ENCODE measurements around the gene FRS2. TPM values are rescaled to one million over a fixed set of nuclear protein-coding genes. Genes with fewer than 3 reads are reported as not detected.

Gene FRS2
- total and polyA plus RNA-seq, 9 of the 15 experiments (the other 6 are each of a cell fraction or from before 2014, with no cell fraction given) = 1.0 to 9.1 (median 6.0) TPM

DNA sequence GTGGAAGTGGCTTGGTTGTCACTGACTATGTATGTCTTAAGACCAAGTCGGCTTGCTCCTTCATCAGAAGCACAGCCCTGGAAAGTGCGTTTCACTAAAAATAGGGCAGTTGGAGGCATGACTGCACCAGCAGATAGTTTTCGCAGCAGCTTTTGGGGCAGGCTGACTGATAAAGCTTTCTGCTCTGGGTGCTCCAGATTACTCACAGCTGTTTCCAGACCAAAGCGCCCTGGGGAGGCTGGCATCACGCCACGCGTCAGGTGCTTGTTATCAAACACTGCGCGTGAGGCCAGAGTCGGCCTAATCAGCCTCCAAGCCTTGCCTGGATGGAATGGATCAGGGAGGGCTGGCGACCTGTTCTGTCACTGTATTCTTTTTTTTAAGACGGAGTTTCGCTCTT is 153.8 kb downstream of the FRS2 start (continued):
- TF ChIP-seq, protein P1, sequence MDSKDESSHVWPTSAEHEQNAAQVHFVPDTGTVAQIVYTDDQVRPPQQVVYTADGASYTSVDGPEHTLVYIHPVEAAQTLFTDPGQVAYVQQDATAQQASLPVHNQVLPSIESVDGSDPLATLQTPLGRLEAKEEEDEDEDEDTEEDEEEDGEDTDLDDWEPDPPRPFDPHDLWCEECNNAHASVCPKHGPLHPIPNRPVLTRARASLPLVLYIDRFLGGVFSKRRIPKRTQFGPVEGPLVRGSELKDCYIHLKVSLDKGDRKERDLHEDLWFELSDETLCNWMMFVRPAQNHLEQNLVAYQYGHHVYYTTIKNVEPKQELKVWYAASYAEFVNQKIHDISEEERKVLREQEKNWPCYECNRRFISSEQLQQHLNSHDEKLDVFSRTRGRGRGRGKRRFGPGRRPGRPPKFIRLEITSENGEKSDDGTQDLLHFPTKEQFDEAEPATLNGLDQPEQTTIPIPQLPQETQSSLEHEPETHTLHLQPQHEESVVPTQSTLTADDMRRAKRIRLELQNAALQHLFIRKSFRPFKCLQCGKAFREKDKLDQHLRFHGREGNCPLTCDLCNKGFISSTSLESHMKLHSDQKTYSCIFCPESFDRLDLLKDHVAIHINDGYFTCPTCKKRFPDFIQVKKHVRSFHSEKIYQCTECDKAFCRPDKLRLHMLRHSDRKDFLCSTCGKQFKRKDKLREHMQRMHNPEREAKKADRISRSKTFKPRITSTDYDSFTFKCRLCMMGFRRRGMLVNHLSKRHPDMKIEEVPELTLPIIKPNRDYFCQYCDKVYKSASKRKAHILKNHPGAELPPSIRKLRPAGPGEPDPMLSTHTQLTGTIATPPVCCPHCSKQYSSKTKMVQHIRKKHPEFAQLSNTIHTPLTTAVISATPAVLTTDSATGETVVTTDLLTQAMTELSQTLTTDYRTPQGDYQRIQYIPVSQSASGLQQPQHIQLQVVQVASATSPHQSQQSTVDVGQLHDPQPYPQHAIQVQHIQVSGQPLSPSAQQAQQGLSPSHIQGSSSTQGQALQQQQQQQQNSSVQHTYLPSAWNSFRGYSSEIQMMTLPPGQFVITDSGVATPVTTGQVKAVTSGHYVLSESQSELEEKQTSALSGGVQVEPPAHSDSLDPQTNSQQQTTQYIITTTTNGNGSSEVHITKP (IDR thresholded peaks at IDR 0.05; ENCODE audit: partially characterized antibody) = no peak
- TF ChIP-seq, protein P2, sequence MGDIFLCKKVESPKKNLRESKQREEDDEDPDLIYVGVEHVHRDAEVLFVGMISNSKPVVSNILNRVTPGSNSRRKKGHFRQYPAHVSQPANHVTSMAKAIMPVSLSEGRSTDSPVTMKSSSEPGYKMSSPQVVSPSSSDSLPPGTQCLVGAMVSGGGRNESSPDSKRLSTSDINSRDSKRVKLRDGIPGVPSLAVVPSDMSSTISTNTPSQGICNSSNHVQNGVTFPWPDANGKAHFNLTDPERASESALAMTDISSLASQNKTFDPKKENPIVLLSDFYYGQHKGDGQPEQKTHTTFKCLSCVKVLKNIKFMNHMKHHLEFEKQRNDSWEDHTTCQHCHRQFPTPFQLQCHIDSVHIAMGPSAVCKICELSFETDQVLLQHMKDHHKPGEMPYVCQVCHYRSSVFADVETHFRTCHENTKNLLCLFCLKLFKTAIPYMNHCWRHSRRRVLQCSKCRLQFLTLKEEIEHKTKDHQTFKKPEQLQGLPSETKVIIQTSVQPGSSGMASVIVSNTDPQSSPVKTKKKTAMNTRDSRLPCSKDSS (IDR thresholded peaks at IDR 0.05; ENCODE audit: low read depth, partially characterized antibody) = no peak
- TF ChIP-seq SLC30A9 (CRISPR knock-in tag; IDR thresholded peaks at IDR 0.05) = no peak
- no peak for TF ChIP-seq GABPA (tag; conservative IDR thresholded peaks at IDR 0.05; ENCODE audit: low read depth)
- TF ChIP-seq RHOXF2B (CRISPR knock-in tag; conservative IDR thresholded peaks at IDR 0.05) = no peak
- TF ChIP-seq, protein P3, sequence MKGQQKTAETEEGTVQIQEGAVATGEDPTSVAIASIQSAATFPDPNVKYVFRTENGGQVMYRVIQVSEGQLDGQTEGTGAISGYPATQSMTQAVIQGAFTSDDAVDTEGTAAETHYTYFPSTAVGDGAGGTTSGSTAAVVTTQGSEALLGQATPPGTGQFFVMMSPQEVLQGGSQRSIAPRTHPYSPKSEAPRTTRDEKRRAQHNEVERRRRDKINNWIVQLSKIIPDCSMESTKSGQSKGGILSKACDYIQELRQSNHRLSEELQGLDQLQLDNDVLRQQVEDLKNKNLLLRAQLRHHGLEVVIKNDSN (CRISPR knock-in tag; IDR thresholded peaks at IDR 0.05) = peak; percentile 62
- TF ChIP-seq, protein P4, sequence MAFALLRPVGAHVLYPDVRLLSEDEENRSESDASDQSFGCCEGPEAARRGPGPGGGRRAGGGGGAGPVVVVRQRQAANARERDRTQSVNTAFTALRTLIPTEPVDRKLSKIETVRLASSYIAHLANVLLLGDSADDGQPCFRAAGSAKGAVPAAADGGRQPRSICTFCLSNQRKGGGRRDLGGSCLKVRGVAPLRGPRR (CRISPR knock-in tag; IDR thresholded peaks at IDR 0.05) = no peak
- peak in 1 of 2 experiments; percentile 74; a peak in 1 of 4 replicates for TF ChIP-seq ETV6 (IDR thresholded peaks at IDR 0.05; ENCODE audit: borderline replicate concordance in 1 of 2, low read depth in 2 of 2, low read length in 1 of 2)
- no peak for TF ChIP-seq ETV6 (CRISPR knock-in tag; IDR thresholded peaks at IDR 0.05; ENCODE audit: borderline replicate concordance)
- no peak; the same call in 1 of the 2 replicates for TF ChIP-seq FOXJ2 (tag; IDR thresholded peaks at IDR 0.05)
- TF ChIP-seq ZNF445 (CRISPR knock-in tag; IDR thresholded peaks at IDR 0.05; ENCODE audit: low read depth) = no peak
- TF ChIP-seq ZNF3 (CRISPR knock-in tag; IDR thresholded peaks at IDR 0.05) = no peak
- TF ChIP-seq HDGF (IDR thresholded peaks at IDR 0.05) = no peak
- TF ChIP-seq BRD4 (IDR thresholded peaks at IDR 0.05) = no peak
- TF ChIP-seq RB1 (IDR thresholded peaks at IDR 0.05; ENCODE audit: low read depth) = peak; percentile 60; the same call in 1 of the 2 replicates
- TF ChIP-seq ZZZ3 (IDR thresholded peaks at IDR 0.05) = no peak
- no peak for TF ChIP-seq ZFP30 (CRISPR knock-in tag; IDR thresholded peaks at IDR 0.05; ENCODE audit: borderline replicate concordance)
- TF ChIP-seq ZBTB8A (IDR thresholded peaks at IDR 0.05; ENCODE audit: partially characterized antibody) = no peak
- no peak for TF ChIP-seq ELF1 (tag; IDR thresholded peaks at IDR 0.05)
- no peak for TF ChIP-seq SNRNP70 (optimal IDR thresholded peaks at IDR 0.05; ENCODE audit: low read depth, low read length)
- no peak for TF ChIP-seq GABPB1 (CRISPR knock-in tag; IDR thresholded peaks at IDR 0.05)

Measured in K562 (cell line).